ENCODE data around the gene RNF123. TPM values are rescaled to one million over a fixed set of nuclear protein-coding genes. Genes with fewer than 3 reads are reported as not detected.
A peak's percentile ranks its signal among the peaks of the same experiment; 100 is the strongest.

Gene RNF123
- total RNA-seq, 2 donors from 2014 or later, result 28.3 to 29.4 TPM

GRCh38 chr3:49717959-49718857 lies 28.9 kb downstream of the RNF123 start:
- no peak for TF ChIP-seq CTCF (IDR thresholded peaks at IDR 0.05)
- H3K27ac ChIP-seq, result no peak overlapping the region
- ATAC-seq (ENCODE audit: insufficient number of reproducible peaks, low FRiP score, low read depth) (no peak), DNase-seq (ENCODE audit: low spot score) (no peak)
- peaks cover 20% of the 10 kb centered on the region for H3K36me3 ChIP-seq
- H3K4me3 ChIP-seq, result peak overlapping the region; percentile 87
- H3K27me3 ChIP-seq (replicated peaks; ENCODE audit: insufficient read depth), result no peaks in the 10 kb centered on the region
- peaks cover 17 to 29% of the 10 kb centered on the region in 2 donors for H3K4me1 ChIP-seq (ENCODE audit: control insufficient read depth in 1 of 2, low read depth in 2 of 2)
- H3K9me3 ChIP-seq, result no peaks in the 10 kb centered on the region

- ATAC-seq (ENCODE audit: insufficient number of reproducible peaks, low FRiP score, low read depth) (no peak), DNase-seq (ENCODE audit: low spot score) (no peak)
- Histone ChIP-seq H3K27me3 (replicated peaks; ENCODE audit: insufficient read depth) (no peaks in the 10 kb centered on the region), H3K27ac (no peak overlapping the region), H3K4me3 (peak overlapping the region; percentile 87), H3K36me3 (peaks cover 20% of the 10 kb centered on the region), H3K4me1 (ENCODE audit: control insufficient read depth in 1 of 2, low read depth in 2 of 2) (peaks cover 17 to 29% of the 10 kb centered on the region in 2 donors), H3K9me3 (no peaks in the 10 kb centered on the region)
- no peak for TF ChIP-seq CTCF (IDR thresholded peaks at IDR 0.05)
Observed at GRCh38 chr3:49718858-49719213, 29.5 kb downstream of the RNF123 start.

- H3K9me3 ChIP-seq, result no peaks in the 10 kb centered on the region
- H3K27me3 ChIP-seq (replicated peaks; ENCODE audit: insufficient read depth), result no peaks in the 10 kb centered on the region
- peak within 1 kb of the TSS; percentile 87 for H3K4me3 ChIP-seq
- peaks cover 17 to 31% of the 10 kb centered on the region in 2 donors for H3K4me1 ChIP-seq (ENCODE audit: control insufficient read depth in 1 of 2, low read depth in 2 of 2)
- DNase-seq (ENCODE audit: low spot score), result peak; percentile 90
- peak within 1 kb of the TSS; percentile 65 to 66 for H3K27ac ChIP-seq
- ATAC-seq (ENCODE audit: insufficient number of reproducible peaks, low FRiP score, low read depth), result peak; percentile 71
- peaks cover 20% of the 10 kb centered on the region for H3K36me3 ChIP-seq
- peak; percentile 89 for TF ChIP-seq CTCF (IDR thresholded peaks at IDR 0.05)
Observed at GRCh38 chr3:49719214-49719884, 30.0 kb downstream of the RNF123 start, which contains the start of gene AMIGO3. AMIGO3 (minus strand) TSS chr3:49719684; CDS start chr3:49719465, 219 bp downstream.

GRCh38 chr3:49720855-49721595 lies 31.7 kb downstream of the RNF123 start:
- ATAC-seq (ENCODE audit: insufficient number of reproducible peaks, low FRiP score, low read depth) (no peak), DNase-seq (ENCODE audit: low spot score) (no peak)
- H3K4me3 ChIP-seq, result no peak overlapping the region
- H3K4me1 ChIP-seq (ENCODE audit: control insufficient read depth in 1 of 2, low read depth in 2 of 2), result peaks cover 20 to 39% of the 10 kb centered on the region in 2 donors
- no peak for TF ChIP-seq CTCF (IDR thresholded peaks at IDR 0.05)
- no peaks in the 10 kb centered on the region for H3K9me3 ChIP-seq
- H3K27me3 ChIP-seq (replicated peaks; ENCODE audit: insufficient read depth), result no peaks in the 10 kb centered on the region
- H3K36me3 ChIP-seq, result peaks cover 13% of the 10 kb centered on the region
- H3K27ac ChIP-seq, result no peak overlapping the region

GRCh38 chr3:49721596-49721895 lies 32.2 kb downstream of the RNF123 start:
- no peak for ATAC-seq (ENCODE audit: insufficient number of reproducible peaks, low FRiP score, low read depth)
- Histone ChIP-seq H3K27ac (no peak overlapping the region), H3K9me3 (no peaks in the 10 kb centered on the region), H3K36me3 (peaks cover 9% of the 10 kb centered on the region), H3K4me3 (no peak overlapping the region), H3K4me1 (ENCODE audit: control insufficient read depth in 1 of 2, low read depth in 2 of 2) (peaks cover 20 to 39% of the 10 kb centered on the region in 2 donors), H3K27me3 (replicated peaks; ENCODE audit: insufficient read depth) (no peaks in the 10 kb centered on the region)
- no peak for DNase-seq (ENCODE audit: low spot score)
- no peak for TF ChIP-seq CTCF (IDR thresholded peaks at IDR 0.05)

All from thoracic aorta (tissue), 2 donors.